K562 (cell line): ENCODE measurements around the gene IL17REL.
"Not testable (repeated sequence)": the region's sequence is repeated elsewhere in the genome, so short reads cannot be mapped to it uniquely, and the experiment has no call there.

Source experiments
- CTCF ChIP-seq, 3 experiments: IDR thresholded peaks in 2 of 3; conservative IDR thresholded peaks in 1 of 3; 2 replicates each; pipeline ENCODE4 v1.5.1; 2011 to 2012; ENCODE audit warnings: low read length in 3 of 3, mild to moderate bottlenecking in 3 of 3, control low read depth in 2 of 3, improper control_type of control experiment in 1 of 3, inconsistent platforms in 1 of 3, low read depth in 1 of 3, mixed read lengths in 1 of 3, moderate library complexity in 1 of 3; ENCODE audit not compliant: insufficient read depth in 2 of 3
- HMGN3 ChIP-seq: IDR thresholded peaks from 2 replicates; pipeline ENCODE4 v1.6.1; 2011; ENCODE audit warnings: borderline replicate concordance, low read depth, mild to moderate bottlenecking, mixed read lengths, low read length; ENCODE audit not compliant: insufficient read length; ENCODE audit errors: extremely low read depth
- JUND ChIP-seq, 2 experiments: IDR thresholded peaks; 2 replicates in 1 of 2; 3 replicates in 1 of 2; pipeline ENCODE4 v1.6.1; 2011; ENCODE audit warnings: borderline replicate concordance in 2 of 2, low read depth in 2 of 2, low read length in 2 of 2, improper control_type of control experiment in 1 of 2, missing biosample characterization in 1 of 2, missing genetic modification characterization in 1 of 2, missing genetic modification reagents in 1 of 2
- PHF20 ChIP-seq: fragments of 450-650 bp; IDR thresholded peaks from 2 replicates; pipeline ENCODE4 v1.6.1; 2018; ENCODE audit not compliant: partially characterized antibody
- POLR2AphosphoS5 ChIP-seq: IDR thresholded peaks from 2 replicates; pipeline ENCODE4 v1.6.1; 2011; ENCODE audit warnings: mild to moderate bottlenecking, low read depth, low read length, moderate library complexity; ENCODE audit not compliant: control insufficient read depth, insufficient read depth
- SIN3A ChIP-seq, 2 experiments: fragments of 150-350 bp in 1 of 2; IDR thresholded peaks; 2 replicates each; pipeline ENCODE4 v1.6.1; 2011 to 2016; ENCODE audit warnings: borderline replicate concordance in 2 of 2, low read depth in 2 of 2, low read length in 2 of 2, mild to moderate bottlenecking in 2 of 2, moderate library complexity in 2 of 2; ENCODE audit not compliant: control insufficient read depth in 1 of 2
- THRA ChIP-seq: fragments of 450-650 bp; IDR thresholded peaks from 2 replicates; pipeline ENCODE4 v1.6.1; 2017; ENCODE audit warnings: mild to moderate bottlenecking, moderate library complexity
- ZNF316 ChIP-seq: fragments of 450-650 bp; IDR thresholded peaks from 2 replicates; pipeline ENCODE4 v1.6.1; 2016
- TF ChIP-seq, protein P1 (sequence below): fragments of 250-450 bp; sonication (Bioruptor Pico); IDR thresholded peaks from 2 replicates; pipeline ENCODE4 v1.4.0; 2020
- TF ChIP-seq, protein P2 (sequence below): fragments of 250-450 bp; sonication (Bioruptor Pico); IDR thresholded peaks from 2 replicates; pipeline ENCODE4 v1.5.0; 2020; ENCODE audit warnings: mild to moderate bottlenecking, borderline replicate concordance

DNA sequence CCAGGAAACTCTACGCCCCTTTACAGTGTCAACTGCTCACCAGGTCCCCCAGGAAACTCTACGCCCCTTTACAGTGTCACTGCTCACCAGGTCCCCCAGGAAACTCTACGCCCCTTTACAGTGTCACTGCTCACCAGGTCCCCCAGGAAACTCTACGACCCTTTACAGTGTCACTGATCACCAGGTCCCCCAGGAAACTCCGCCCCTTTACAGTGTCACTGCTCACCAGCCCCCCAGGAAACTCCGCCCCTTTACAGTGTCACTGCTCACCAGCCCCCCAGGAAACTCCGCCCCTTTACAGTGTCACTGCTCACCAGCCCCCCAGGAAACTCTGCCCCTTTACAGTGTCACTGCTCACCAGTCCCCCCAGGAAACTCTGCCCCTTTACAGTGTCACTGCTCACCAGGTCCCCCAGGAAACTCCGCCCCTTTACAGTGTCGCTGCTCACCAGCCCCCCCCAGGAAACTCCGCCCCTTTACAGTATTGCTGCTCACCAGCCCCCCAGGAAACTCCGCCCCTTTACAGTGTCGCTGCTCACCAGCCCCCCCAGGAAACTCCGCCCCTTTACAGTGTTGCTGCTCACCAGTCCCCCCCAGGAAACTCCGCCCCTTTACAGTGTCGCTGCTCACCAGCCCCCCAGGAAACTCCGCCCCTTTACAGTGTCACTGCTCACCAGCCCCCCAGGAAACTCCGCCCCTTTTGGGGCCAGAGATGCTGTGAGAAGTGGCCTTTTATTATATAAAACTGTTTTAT lies 67.3 kb downstream of the IL17REL start:
- TF ChIP-seq SIN3A (IDR thresholded peaks at IDR 0.05; ENCODE audit: borderline replicate concordance in 2 of 2, control insufficient read depth in 1 of 2, low read depth in 2 of 2, low read length in 2 of 2); THRA; JUND (IDR thresholded peaks at IDR 0.05; ENCODE audit: borderline replicate concordance, low read depth, low read length); JUND (tag; IDR thresholded peaks at IDR 0.05; ENCODE audit: borderline replicate concordance, low read depth, low read length); CTCF (IDR thresholded peaks at IDR 0.05 in 2 of 3, conservative IDR thresholded peaks at IDR 0.05 in 1 of 3; ENCODE audit: insufficient read depth in 2 of 3, low read depth in 1 of 3, low read length in 3 of 3); PHF20; ZNF316; POLR2AphosphoS5; HMGN3: not testable (repeated sequence)
- TF ChIP-seq, protein P1, sequence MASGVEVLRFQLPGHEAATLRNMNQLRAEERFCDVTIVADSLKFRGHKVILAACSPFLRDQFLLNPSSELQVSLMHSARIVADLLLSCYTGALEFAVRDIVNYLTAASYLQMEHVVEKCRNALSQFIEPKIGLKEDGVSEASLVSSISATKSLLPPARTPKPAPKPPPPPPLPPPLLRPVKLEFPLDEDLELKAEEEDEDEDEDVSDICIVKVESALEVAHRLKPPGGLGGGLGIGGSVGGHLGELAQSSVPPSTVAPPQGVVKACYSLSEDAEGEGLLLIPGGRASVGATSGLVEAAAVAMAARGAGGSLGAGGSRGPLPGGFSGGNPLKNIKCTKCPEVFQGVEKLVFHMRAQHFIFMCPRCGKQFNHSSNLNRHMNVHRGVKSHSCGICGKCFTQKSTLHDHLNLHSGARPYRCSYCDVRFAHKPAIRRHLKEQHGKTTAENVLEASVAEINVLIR (CRISPR knock-in tag), result not testable (repeated sequence)
- TF ChIP-seq, protein P2, sequence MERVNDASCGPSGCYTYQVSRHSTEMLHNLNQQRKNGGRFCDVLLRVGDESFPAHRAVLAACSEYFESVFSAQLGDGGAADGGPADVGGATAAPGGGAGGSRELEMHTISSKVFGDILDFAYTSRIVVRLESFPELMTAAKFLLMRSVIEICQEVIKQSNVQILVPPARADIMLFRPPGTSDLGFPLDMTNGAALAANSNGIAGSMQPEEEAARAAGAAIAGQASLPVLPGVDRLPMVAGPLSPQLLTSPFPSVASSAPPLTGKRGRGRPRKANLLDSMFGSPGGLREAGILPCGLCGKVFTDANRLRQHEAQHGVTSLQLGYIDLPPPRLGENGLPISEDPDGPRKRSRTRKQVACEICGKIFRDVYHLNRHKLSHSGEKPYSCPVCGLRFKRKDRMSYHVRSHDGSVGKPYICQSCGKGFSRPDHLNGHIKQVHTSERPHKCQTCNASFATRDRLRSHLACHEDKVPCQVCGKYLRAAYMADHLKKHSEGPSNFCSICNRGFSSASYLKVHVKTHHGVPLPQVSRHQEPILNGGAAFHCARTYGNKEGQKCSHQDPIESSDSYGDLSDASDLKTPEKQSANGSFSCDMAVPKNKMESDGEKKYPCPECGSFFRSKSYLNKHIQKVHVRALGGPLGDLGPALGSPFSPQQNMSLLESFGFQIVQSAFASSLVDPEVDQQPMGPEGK (CRISPR knock-in tag), result not testable (repeated sequence)
